NCI-H146 treated with DMSO at 0.1 percent for 48 hours (cell line): ENCODE results near the gene GRIA4.

Experiments
- DNase-seq: peaks from one replicate; lab custom pipeline; 2025; ENCODE audit not compliant: unreplicated experiment; lab: John Stamatoyannopoulos, UW

Gene GRIA4

DNA sequence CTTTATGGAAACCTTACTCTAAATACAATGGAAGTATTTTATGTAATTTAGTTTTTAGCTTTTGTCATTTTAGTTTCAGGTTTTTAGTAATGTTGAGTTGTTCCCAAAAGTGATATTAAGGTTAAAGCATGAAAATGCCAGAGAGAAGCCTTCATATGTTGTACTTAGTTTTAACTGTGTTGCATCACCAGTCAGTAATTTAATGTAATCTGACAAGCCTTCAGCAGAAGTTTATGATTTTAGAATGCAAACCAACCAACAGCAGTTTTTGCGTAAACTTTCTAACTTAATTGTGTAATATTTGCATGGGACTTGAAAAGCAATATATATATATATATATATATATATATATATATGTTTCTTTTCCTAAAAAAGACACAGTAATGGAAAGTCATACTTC, 301.6 kb downstream of the GRIA4 start:
- DNase-seq, result no peak

DNA sequence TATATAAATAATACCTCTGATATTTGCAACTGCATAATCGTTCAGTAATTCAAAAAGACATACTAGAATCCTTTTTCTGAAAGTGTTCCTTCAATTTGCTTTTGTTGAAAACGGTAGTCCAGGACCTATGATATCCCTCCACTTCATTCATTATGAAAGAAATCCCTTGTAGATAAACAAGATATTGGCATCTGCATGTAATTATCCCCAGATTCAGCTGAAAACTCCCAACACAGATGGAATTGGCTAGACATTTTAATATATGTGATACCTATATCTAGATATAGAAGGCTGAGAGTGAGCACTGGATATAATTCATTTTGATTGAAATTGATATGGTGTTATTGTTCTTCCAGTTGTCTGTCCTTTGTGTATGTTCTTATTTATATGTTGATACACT, 302.8 kb downstream of the GRIA4 start:
- DNase-seq, result no peak

DNA sequence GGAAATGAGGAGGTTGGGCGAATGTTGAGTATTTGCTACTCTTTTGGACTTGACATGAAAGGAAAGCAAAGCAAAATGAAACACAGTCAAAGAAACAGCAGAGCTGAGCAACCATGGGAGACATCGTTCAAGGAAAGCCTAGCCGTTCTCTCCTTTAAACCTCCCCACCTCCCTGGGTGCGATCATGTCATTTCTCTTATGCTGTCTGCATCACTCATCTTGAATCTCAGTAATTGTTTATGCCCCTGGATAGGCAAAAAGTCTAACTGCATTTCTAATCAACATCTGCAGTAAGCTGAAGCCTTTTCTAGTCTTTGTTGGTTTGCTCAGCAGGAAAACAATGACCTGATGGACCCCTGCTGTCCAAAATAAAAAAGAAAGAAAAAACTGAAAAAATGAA, 305.1 kb downstream of the GRIA4 start:
- peak; percentile 78 for DNase-seq

DNA sequence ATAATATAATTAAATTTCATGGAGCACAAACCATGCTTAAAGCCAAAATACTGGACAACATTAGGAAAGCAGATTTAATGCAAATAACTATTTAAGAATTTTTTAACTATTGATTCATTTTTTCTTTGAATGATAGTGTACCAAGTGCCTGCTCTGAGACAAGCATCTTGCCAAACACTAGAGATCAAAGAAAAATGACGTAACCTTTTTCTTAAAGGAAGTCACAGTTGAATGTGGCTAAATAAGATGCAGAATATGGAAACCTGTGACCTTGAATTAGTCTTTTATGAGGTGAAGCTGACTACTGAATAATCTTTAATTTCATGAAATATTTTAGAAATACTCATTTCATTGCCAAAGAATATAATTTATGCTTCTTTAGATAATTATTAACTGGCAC, 308.2 kb downstream of the GRIA4 start:
- no peak for DNase-seq

DNA sequence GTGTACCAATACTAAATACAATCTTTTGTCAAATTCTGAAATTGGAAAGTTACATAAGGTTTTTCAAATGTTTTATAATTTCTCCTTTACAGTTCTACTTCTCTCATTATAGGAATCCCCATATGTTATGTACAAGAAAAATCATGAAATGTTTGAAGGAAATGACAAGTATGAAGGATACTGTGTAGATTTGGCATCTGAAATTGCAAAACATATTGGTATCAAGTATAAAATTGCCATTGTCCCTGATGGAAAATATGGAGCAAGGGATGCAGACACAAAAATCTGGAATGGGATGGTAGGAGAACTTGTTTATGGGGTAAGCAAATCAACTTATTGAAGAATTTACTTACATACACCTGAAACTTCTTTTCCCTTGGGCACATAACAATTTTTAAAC, 308.7 kb downstream of the GRIA4 start:
- no peak for DNase-seq

DNA sequence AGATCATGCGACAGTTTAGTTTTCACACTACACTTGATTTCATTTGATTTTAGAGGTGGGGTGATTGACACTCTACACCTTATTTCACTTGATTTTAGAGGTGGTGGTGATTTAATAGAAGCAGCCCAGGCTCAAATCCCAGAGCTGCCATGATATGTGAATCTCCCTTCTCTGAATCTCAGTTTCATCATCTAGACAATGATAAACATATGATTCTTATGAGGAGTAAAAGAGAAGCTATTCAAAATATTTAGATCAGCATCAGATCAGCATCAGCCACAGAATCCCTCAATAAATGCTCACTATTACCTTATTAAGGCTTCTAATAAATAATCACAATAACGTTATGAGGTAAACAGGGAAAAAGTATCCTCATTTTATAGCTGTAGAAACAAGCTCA, 313.4 kb downstream of the GRIA4 start:
- no peak for DNase-seq

DNA sequence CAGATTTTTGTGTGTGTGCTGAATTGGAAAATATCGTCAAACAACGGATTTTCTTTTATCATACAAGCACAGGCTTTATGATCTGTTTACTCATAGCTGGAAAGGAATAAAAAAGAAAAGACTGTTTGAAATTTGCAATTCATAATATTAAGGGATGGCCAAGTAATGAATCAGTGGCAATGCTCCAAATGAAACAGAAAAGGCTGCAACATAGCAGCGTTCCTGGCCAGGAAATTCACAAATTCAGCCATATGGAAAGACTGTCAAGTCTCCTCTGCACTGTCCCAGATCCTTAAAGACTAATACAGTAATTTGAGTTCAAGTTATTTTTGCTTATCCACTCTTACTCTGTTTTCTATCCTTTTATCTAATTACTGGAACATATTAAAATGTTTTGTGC, 313.9 kb downstream of the GRIA4 start:
- DNase-seq, result no peak

DNA sequence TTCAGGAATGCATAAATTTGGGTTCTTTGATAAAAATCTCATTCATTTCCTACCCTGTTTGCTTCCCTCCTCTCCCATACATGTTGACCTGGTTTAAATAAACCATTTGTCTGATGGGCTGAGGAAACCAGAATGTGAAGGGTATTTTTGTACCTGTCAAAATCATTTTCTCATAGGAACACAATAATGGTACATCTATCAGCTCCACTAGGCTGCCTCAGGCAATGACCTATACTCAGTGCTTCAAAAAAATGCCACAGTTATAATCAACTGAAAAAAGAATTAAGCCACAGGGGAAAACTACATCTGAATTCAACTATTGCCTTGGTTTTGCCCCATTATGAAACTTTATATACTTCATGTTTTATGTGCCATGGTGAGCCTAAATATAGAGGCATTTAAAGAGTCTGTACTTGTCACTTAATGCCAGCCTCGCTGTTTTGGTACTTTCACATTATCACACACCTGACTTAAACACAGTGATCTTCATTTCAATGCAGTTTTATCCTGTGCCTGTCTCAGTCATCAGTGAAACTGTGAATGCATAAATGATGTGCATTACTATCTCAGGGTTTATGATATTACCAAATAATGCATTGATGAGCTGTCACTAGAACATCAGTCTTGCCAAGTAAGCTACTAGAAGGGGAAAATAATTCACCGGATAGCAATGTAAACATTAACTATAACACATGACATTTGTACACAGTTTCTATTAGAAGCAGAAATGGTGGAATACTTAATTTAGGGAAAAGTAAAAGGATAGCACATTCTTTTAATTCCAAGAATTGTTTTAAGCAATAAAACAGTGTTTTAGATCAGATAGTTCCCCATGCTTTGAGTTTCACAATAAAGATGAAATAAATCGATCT, 319.4 kb downstream of the GRIA4 start:
- no peak for DNase-seq

DNA sequence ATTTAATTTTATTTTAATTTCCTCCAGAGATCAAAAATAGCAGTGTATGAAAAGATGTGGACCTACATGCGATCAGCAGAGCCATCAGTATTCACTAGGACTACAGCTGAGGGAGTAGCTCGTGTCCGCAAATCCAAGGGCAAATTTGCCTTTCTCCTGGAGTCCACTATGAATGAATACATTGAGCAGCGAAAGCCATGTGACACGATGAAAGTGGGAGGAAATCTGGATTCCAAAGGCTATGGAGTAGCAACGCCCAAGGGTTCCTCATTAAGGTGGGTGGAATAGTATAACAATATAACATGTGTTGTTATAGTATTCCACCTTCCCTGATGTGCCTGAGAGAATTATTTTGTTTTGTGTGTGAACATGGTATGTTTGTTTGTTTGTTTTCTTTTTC, 323.8 kb downstream of the GRIA4 start:
- DNase-seq, result no peak

DNA sequence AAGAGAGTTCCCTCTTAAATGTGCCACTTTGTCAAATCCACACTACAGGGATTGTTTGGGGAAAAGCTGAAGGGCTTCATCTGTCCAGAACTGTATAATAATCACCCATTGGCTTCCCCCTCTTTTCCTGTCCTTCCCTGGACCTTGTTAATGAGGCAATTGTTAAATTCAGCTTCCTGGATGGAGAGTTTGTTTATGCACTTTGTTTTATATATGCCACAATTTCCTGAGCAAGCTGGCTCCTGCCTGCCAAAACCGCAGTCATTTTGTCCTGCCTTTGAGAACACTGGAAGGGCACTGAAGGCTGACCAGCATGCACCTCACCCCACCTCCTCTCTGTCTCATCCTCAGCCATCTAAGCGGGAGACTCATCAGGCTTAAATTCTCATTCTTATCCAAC, 325.9 kb downstream of the GRIA4 start:
- no peak for DNase-seq

DNA sequence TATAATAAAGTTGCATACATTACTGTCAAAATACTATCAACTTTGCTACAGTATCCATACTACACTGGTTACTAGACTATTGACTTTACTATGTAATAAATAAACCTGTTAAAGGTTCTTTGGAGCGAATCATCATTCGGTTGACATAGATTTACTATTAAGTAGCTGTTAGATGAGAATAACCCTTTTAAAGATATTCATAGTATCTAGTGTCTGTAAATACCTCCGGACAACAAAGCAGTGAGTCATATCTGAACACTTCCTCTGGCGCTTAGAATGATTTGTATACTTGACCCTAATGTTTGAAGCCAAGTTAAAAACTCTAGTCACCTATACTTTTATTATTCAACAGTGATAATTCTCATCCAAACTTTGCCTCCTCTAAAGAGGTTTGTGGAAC, 327.5 kb downstream of the GRIA4 start:
- DNase-seq, result no peak

DNA sequence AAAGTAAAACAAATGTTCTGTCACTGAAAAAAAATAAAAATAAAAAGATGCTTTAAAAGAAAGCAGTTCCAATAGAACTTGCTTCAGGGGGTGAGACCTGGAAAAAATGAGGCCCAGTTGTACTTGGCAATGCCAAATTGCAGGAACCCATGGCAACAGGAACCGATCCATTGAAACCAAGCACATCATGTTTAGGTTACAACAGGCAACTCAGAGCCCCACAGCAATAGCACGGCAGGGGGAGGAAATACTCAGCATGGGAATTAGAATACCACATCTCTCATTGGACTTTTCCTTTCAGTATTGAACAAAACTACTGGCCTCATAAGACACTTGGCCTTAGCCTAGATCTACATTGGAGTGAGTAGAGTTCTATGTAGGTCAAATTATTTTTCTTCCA, 327.9 kb downstream of the GRIA4 start:
- DNase-seq, result no peak

DNA sequence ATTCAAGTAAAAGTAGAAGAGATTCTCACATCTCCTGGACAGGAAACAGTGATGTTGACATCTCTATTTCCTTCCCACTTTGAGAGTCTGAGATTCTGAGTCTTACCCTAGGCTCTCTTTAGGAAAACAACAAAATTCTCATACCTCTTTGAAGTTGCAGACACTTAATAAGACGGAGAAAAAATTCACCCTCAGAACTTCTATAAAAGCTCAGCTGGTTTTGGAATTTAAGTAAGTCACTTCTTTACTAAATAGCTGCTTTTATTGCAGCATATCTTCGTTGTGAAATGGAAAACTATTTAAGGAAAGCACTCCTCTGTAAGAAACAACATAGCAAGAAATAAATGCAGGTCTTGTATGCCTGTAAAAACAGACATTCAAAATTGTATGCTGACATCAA, 333.0 kb downstream of the GRIA4 start:
- no peak for DNase-seq

DNA sequence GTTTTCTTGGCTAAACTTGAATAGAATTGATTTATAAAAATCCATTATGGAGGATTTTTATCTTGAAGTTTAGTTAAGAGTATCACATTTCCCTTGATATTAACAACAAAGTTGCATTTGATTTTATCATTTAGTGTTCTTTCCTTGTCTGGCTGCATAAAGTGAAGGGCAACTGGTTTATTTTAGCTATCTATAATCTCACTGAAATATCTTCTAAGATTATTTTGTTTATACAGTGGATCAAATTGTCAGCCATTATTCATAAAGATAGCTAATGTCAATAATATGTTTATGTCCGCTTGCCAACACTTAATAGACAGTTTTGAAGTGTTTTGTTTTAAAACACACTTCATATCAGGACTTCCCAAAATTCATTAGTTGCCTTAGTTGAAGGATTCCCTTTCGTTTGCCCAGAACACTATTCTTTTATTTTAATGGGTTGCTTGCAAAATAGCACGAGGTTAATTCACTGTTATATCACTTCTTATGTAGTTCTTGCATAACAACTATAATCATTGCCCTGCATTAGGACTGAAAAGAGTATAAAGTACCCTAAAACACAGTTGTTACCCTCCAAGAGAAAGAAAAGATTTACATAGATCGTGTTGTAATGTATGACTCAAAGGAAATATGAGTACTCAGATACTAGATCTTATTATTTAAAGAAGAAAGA, 339.2 kb downstream of the GRIA4 start:
- DNase-seq, result no peak

DNA sequence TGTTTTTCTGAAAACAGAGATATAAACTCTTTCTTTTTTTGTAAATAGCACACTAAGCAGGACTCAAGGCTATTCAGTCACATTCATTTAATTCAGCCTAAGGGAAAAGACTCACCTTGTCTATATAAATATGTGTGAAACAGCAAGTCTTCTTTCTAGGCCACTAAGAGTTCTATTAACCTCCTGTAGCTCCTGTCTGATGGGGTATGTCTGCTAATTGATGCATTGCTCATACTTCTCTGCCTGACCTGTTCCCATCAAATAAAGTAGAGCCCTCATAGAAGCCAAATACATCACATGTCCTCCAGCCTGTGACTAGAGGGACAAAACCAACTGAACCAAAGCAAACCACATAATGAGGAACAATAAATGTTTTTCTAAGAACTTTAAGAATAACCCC, 344.0 kb downstream of the GRIA4 start:
- no peak for DNase-seq

DNA sequence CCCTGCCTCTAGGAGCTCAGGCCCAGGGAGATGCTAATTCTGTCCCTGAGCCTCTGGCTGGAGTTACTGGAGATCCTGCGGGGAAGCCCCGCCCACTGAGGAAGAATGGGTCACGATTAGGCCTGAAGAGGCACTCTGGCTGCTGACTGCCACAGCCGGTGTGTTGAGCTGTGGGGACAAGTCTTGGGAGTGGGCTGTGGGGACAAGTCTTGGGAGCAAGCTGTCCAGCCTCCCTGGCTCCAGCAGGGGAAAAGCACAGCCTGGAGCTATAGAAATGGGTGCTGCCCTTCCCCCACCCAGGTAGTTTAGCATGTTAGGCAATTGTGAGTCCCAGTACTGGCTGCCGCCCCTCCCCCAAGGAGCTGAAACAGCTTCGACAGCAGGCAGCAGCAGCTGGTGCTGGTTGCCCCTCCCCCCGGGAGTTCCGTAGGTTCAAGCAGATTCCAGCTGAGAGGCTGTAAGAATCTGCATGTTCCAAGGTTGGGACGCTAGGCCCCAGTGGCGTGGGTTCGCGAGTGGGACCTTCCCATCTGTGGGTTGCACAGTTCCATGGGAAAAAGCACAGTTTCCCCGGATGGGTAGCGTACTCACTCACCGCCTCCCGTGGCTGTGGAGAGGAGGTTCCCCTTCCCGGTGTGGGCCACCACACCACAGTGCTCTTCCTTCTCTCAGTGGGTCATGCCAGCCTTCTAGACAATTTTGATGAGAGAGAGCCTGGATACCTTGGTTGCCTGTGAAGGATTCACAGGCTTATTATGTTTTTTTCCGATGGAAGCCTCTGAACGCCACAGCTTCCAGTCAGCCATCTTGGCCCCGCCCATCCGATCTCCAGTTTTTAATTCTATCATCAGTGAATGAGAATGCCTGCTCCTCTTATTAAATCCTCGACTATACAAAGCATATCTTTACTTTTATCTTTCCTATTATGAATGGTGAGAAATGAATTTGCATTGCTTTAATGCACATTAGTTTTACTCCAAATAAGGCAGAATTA, 350.7 kb downstream of the GRIA4 start:
- DNase-seq, result no peak

DNA sequence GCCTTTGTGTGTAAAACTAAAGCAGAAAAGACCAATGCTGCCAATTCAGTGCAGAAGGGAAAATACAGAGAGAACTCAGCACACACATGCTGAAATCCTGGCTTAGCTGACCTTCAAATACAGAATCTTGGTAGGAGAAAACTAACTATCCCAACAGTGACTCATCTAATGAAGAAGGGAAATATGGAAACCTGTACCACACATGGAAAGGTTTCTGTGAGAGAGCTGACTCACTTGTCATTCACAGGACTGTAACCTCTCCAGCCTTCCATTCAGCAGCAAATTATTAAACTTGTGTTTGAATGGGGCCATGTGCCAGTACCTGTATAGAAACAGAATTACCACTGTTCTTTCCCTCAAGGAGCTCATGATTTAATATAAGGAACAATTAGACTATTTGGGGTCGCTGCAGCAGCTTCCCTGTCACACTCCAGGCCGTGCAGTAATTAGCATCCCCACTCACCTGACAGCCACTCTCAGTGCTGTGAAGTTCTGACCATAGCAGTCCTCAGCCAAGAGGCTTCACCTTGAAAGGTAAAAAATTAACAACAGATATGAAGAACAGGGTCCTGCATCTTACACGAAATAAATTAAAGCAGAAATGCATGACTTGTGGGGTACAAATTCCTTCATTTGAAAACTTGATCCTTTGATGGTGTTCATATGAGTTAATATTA, 358.3 kb downstream of the GRIA4 start:
- no peak for DNase-seq

DNA sequence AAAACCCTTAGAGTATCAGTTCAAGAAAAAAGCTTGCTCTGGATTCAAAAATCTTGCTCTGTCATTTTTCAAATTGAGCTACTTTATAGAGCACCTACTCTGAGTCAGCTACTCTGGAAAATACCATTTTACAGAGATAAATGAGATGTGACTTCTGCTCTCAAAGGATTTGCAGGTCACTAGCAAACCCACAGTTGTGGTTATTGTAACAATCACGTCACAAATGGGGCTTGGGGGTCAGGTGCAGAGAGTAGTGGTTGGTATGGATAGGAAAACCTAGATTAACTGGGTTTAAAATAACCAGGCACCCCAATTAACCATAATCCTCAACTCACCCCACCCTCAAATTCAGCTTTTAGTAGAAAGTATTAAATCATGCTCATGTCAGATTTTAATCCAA, 359.9 kb downstream of the GRIA4 start:
- no peak for DNase-seq

DNA sequence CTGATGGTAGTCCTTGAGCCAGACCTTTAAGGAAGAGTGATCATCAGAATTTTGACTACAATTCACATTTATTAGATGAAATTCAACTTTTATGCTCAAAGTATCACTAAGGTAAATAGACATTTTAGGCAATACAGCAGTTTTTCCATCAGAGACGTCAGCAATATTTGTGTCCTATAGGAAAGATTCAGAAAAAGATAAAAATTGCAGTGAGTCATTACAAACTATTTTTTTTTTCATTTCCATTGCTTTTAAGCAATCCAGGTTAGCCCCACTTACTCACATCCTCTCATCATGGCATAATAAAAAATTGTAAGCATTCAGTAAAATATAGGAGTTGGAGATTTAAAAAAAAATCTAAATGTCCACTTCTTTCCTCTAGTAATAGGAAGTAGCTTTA, 365.3 kb downstream of the GRIA4 start:
- DNase-seq, result no peak

DNA sequence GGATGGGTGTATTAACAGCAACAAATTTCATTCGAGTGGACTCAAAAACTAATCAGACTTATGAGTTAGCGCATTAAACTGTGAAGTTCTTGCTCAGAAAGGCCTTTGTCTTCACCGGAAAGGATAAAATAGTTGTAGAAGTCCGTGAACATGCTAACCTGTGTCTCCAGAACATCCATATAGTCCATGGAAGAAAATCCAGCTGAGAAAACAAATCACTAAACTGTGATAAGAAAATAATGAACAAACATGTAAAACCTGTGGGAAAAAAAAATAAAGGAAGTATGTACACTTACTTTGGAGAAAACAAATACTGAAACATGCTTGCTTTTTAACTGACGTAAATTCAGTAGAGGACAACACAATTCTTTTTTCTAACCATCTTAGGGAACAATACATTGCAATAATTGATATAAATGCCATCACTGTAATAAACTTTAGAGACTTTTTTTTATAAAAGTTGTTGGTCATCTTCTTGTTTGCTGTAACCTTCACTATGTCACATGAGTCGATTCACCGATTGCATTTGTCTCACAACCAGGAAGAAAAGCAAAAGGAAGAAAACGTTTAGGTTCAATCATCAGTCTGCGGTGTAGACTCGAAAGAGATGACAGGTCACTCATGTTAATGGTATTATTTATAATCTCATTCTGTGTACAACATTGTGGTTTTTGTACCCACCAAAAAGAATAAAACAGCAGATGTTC, 370.3 kb downstream of the GRIA4 start:
- no peak for DNase-seq
